ENCODE results near the gene CD209.

The CD209 gene

GRCh38 chr19:7762719-7763293 is 15.5 kb upstream of the CD209 start, which contains the start of gene CLEC4M:
Gene CLEC4M (plus strand): TSS chr19:7763243. CDS start chr19:7763267, 24 bp downstream.
- TF ChIP-seq, protein P1, sequence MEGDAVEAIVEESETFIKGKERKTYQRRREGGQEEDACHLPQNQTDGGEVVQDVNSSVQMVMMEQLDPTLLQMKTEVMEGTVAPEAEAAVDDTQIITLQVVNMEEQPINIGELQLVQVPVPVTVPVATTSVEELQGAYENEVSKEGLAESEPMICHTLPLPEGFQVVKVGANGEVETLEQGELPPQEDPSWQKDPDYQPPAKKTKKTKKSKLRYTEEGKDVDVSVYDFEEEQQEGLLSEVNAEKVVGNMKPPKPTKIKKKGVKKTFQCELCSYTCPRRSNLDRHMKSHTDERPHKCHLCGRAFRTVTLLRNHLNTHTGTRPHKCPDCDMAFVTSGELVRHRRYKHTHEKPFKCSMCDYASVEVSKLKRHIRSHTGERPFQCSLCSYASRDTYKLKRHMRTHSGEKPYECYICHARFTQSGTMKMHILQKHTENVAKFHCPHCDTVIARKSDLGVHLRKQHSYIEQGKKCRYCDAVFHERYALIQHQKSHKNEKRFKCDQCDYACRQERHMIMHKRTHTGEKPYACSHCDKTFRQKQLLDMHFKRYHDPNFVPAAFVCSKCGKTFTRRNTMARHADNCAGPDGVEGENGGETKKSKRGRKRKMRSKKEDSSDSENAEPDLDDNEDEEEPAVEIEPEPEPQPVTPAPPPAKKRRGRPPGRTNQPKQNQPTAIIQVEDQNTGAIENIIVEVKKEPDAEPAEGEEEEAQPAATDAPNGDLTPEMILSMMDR (IDR thresholded peaks at IDR 0.05; ENCODE audit: extremely low read depth, insufficient read depth, missing control alignments) = no peak
- in situ Hi-C loops (cut with MboI; ENCODE audit: low pct_unique_long_range_greater_than_20kb, low sequenced_read_pairs, unreplicated experiment) = no loop called here
- DNase-seq (ENCODE audit: low spot score) = no peak

GRCh38 chr19:7759156-7759555 is 11.8 kb upstream of the CD209 start:
- TF ChIP-seq, protein P1 (IDR thresholded peaks at IDR 0.05; ENCODE audit: extremely low read depth, insufficient read depth, missing control alignments) = no peak
- in situ Hi-C loops (cut with MboI; ENCODE audit: low pct_unique_long_range_greater_than_20kb, low sequenced_read_pairs, unreplicated experiment) = no loop called here
- no peak for DNase-seq (ENCODE audit: low spot score)

DNA sequence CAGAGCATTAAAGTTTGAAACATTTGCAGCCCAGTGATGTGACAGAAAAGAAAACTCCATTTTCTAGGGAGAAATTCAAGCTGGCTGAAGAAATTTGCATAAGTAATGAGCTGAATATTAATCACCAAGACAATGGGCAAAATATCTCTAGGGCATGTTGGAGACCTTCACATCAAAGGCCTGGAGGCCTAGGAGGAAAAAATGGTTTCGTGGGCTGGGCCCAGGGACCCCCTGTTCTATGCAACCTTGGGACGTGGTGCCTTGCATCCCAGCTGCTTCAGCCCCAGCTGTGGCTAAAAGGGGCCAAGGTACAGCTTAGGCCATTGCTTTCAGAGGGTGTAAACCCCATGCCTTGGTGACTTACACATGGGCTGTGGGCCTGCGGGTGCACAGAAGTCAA is 10.0 kb upstream of the CD209 start:
- in situ Hi-C loops (cut with MboI; ENCODE audit: low pct_unique_long_range_greater_than_20kb, low sequenced_read_pairs, unreplicated experiment) = no loop called here

GRCh38 chr19:7756258-7756657 is 8.9 kb upstream of the CD209 start:
- in situ Hi-C loops (cut with MboI; ENCODE audit: low pct_unique_long_range_greater_than_20kb, low sequenced_read_pairs, unreplicated experiment) = no loop called here
- no peak for DNase-seq (ENCODE audit: low spot score)
- TF ChIP-seq, protein P1 (IDR thresholded peaks at IDR 0.05; ENCODE audit: extremely low read depth, insufficient read depth, missing control alignments) = no peak

More for the DNA sequence above, 10.0 kb upstream of the CD209 start:
- TF ChIP-seq, protein P1 (IDR thresholded peaks at IDR 0.05; ENCODE audit: extremely low read depth, insufficient read depth, missing control alignments) = no peak
- DNase-seq (ENCODE audit: low spot score) = no peak

- TF ChIP-seq, protein P1 (IDR thresholded peaks at IDR 0.05; ENCODE audit: extremely low read depth, insufficient read depth, missing control alignments) = no peak
- in situ Hi-C loops (cut with MboI; ENCODE audit: low pct_unique_long_range_greater_than_20kb, low sequenced_read_pairs, unreplicated experiment) = no loop called here
These were observed 3.9 kb upstream of the CD209 start for GRCh38 chr19:7751157-7751783.

GRCh38 chr19:7748756-7749155 is 1.4 kb upstream of the CD209 start:
- TF ChIP-seq, protein P1 (IDR thresholded peaks at IDR 0.05; ENCODE audit: extremely low read depth, insufficient read depth, missing control alignments) = no peak
- DNase-seq (ENCODE audit: low spot score) = no peak
- in situ Hi-C loops (cut with MboI; ENCODE audit: low pct_unique_long_range_greater_than_20kb, low sequenced_read_pairs, unreplicated experiment) = no loop called here

More at GRCh38 chr19:7751157-7751783, 3.9 kb upstream of the CD209 start:
- DNase-seq (ENCODE audit: low spot score) = no peak
